ENCODE data around the gene GFOD1. TPM values are rescaled to one million over a fixed set of nuclear protein-coding genes. Genes with fewer than 3 reads are reported as not detected.
A peak's percentile ranks its signal among the peaks of the same experiment; 100 is the strongest.

Gene GFOD1
- total and polyA plus RNA-seq, 11 donors = 16.2 to 65.8 (median 41.5) TPM

DNA sequence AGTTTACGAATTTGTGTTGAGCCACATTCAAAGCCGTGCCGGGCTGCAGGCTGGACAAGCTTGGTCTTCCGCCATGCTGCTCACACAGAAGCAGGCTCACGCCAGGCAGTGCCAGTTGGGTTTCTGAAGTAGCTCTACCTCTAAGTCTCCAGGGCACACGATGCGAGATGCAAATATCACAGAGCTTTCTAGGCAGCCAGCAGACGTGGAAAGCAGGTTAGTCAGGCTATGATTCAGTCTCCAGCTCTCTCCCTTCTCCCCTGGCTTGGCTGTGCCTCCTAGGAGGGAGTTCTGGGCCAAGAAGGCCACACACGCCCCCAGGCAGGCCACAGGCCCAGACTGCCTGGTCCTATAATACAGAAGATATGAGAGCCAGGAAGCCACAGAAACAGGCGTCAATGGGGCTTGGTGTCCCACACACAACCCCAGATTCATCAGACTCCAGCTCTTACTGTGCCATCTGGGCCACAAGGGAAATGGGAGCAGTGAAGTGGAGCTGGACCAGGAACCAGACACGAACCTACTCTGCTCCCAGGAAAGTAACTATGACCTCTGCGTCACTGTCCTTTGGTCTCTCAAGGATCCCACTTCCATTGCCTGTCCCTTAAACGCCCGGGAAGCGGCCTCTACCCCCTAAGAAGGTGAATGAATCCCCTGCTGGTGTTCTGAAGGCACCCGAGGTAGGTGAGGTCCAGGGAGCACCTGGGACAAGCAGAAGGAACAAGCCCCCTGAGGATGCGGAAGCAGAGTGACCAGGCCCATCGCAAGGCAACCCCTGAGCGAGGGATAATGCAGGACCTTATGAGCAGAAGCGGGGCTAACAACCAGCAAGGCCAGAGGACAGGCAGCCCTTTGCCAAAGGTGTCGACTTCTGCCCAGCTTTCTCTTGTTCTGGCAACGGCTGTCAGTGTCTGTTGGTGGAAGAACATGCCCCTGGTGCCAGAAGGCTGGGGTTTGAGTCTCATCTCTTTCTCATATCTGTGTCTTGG, 61.2 kb downstream of the GFOD1 start:
- ATAC-seq (peak; percentile 16 to 69 (median 46)), DNase-seq (peak in 2 of 5 donors; percentile 66 to 69)
- Histone ChIP-seq H3K4me1 (peaks cover 20 to 99% (median 75%) of the 10 kb centered on the region in 12 donors), H3K4me3 (no peak overlapping the region), H3K27ac (peak overlapping the region; percentile 28 to 91 (median 78)), H3K27me3 (no peaks in the 10 kb centered on the region), H3K36me3 (no peaks in the 10 kb centered on the region), H3K9me3 (no peaks in the 10 kb centered on the region)
- TF ChIP-seq, protein P1, sequence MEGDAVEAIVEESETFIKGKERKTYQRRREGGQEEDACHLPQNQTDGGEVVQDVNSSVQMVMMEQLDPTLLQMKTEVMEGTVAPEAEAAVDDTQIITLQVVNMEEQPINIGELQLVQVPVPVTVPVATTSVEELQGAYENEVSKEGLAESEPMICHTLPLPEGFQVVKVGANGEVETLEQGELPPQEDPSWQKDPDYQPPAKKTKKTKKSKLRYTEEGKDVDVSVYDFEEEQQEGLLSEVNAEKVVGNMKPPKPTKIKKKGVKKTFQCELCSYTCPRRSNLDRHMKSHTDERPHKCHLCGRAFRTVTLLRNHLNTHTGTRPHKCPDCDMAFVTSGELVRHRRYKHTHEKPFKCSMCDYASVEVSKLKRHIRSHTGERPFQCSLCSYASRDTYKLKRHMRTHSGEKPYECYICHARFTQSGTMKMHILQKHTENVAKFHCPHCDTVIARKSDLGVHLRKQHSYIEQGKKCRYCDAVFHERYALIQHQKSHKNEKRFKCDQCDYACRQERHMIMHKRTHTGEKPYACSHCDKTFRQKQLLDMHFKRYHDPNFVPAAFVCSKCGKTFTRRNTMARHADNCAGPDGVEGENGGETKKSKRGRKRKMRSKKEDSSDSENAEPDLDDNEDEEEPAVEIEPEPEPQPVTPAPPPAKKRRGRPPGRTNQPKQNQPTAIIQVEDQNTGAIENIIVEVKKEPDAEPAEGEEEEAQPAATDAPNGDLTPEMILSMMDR (IDR thresholded peaks at IDR 0.05) = no peak
- TF ChIP-seq POLR2A (IDR thresholded peaks at IDR 0.05) = no peak
- WGBS, 4 donors = 64 to 75% (median 72%) methylated on average over 21 to 22 of the region's 22 CpGs
- intact Hi-C loops (cut with DNase I) = loop anchor here in 1 of 10 donors (10.0 kb wide), 1 partner anchor 59 kb away; the partner anchor contains the start of gene GFOD1

DNA sequence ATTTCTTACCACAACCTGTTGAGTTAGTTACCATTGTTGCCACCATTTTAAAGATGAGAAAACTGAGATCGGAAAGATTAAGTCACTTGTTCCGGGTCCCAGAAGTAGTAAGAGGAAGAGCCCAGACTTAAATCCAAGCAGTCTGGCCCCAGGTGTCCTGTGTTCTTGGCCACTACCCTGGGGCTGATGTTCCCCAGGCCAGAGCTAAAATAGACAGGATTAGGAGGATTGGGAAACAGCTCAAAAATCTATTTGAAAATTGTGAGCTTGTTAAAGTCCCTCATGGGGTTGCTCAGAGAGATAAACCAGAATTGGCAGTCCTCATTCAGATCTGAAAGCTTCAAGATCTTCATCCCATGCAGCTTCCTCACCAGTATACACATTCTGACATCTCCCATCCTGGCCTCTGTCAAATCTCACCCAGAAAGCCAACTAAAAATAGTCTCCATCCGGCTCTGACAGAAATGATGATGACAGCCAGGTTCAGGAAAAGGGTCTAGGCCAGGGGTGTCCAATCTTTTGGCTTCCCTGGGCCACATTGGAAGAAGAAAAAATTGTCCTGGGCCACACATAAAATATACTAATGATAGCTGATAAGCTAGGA, 62.0 kb downstream of the GFOD1 start:
- peak; percentile 67 to 79 (median 73) for ATAC-seq
- intact Hi-C loops (cut with DNase I) = loop anchor here in 1 of 10 donors (10.0 kb wide), 1 partner anchor 59 kb away; the partner anchor contains the start of gene GFOD1
- DNase-seq = no peak
- Histone ChIP-seq H3K27ac (peak overlapping the region; percentile 28 to 91 (median 78)), H3K4me3 (no peak overlapping the region), H3K9me3 (no peaks in the 10 kb centered on the region), H3K36me3 (no peaks in the 10 kb centered on the region), H3K4me1 (peaks cover 27 to 99% (median 82%) of the 10 kb centered on the region in 12 donors), H3K27me3 (no peaks in the 10 kb centered on the region)
- TF ChIP-seq, protein P1 (IDR thresholded peaks at IDR 0.05) = no peak
- TF ChIP-seq POLR2A (IDR thresholded peaks at IDR 0.05) = no peak
- 16 to 23% (median 18%) methylated on average over 3 of the region's 3 CpGs for WGBS, 4 donors

DNA sequence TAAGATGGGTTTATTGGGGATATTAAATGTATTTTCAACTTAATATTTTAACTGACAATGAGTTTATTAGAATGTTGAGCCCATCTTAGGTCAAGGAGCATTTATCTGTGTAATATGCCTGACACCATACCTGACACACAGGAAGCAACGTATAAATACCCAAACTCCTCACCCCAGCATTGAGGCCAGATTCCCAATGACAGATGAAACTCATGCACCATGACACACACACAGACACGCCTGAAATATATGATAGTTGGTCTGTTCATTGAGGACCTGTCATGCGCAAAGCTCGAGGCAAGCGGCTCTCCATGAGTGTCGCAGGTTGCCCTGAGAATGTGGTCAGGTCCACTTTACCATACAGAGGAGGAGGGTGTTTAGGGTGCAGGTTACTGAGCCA, 64.1 kb downstream of the GFOD1 start:
- no peaks in the 10 kb centered on the region for H3K36me3 ChIP-seq
- DNase-seq (no peak), ATAC-seq (no peak)
- intact Hi-C loops (cut with DNase I) = loop anchor here in 3 of 10 donors (5.0 to 10.0 kb wide), 3 partner anchors 62 to 114 kb away; partner anchors contain the start of gene GFOD1 (in 2 of the 3)
- 75 to 90% (median 84%) methylated on average over 6 of the region's 6 CpGs for WGBS, 4 donors
- TF ChIP-seq, protein P1 (IDR thresholded peaks at IDR 0.05) = no peak
- no peak for TF ChIP-seq POLR2A (IDR thresholded peaks at IDR 0.05)
- H3K27ac ChIP-seq = peak overlapping the region; percentile 1 to 88 (median 72)
- peaks cover 35 to 100% (median 90%) of the 10 kb centered on the region in 12 donors for H3K4me1 ChIP-seq
- no peaks in the 10 kb centered on the region for H3K27me3 ChIP-seq
- no peak overlapping the region for H3K4me3 ChIP-seq
- no peaks in the 10 kb centered on the region for H3K9me3 ChIP-seq

Measured in heart left ventricle (tissue), 16 donors.